ENCODE results near the gene PREP. TPM values are rescaled to one million over a fixed set of nuclear protein-coding genes. Genes with fewer than 3 reads are reported as not detected.
A peak's percentile ranks its signal among the peaks of the same experiment; 100 is the strongest.

The PREP gene
- total RNA-seq, 1 experiment from 2014 or later = 34.1 TPM

DNA sequence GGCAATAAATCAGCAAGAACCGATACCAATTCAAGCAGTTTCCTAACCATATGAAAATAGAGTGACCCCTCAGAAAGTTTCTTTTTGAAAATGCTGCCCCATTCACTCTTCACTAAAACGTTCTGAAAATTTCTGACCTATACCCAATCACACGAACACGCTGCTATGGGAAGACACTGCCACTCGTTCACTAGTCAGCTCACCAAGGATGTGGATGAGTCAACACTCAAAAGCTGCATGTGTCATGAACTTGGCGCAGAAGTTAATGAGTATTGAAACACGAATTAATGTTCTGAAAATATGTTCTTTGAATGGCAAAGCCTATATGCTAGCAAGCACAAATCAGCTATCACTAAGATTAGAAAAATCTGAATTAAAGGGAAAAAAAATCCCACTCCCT, 84.2 kb downstream of the PREP start:
- Histone ChIP-seq H3K27ac (ENCODE audit: low read depth, low read length, poor library complexity, severe bottlenecking) (no peak overlapping the region), H3K4me1 (ENCODE audit: insufficient read depth, low read length, poor library complexity, severe bottlenecking) (peaks cover 2% of the 10 kb centered on the region), H3K27me3 (replicated peaks; ENCODE audit: insufficient read depth, low read depth, low read length, poor library complexity) (no peaks in the 10 kb centered on the region), H3K36me3 (ENCODE audit: insufficient read depth, low read length, poor library complexity, severe bottlenecking) (peaks cover 4% of the 10 kb centered on the region), H3K9me3 (ENCODE audit: low read depth, low read length, poor library complexity, severe bottlenecking) (no peaks in the 10 kb centered on the region), H3K4me3 (ENCODE audit: low read depth, low read length, poor library complexity, severe bottlenecking) (no peak overlapping the region)
- no peak for DNase-seq (ENCODE audit: low spot score)
- ChIA-PET CTCF (no interaction called here), POLR2A (ENCODE audit: low non-redundant PET) (no interaction called here)
- TF ChIP-seq, protein P1, sequence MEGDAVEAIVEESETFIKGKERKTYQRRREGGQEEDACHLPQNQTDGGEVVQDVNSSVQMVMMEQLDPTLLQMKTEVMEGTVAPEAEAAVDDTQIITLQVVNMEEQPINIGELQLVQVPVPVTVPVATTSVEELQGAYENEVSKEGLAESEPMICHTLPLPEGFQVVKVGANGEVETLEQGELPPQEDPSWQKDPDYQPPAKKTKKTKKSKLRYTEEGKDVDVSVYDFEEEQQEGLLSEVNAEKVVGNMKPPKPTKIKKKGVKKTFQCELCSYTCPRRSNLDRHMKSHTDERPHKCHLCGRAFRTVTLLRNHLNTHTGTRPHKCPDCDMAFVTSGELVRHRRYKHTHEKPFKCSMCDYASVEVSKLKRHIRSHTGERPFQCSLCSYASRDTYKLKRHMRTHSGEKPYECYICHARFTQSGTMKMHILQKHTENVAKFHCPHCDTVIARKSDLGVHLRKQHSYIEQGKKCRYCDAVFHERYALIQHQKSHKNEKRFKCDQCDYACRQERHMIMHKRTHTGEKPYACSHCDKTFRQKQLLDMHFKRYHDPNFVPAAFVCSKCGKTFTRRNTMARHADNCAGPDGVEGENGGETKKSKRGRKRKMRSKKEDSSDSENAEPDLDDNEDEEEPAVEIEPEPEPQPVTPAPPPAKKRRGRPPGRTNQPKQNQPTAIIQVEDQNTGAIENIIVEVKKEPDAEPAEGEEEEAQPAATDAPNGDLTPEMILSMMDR (conservative IDR thresholded peaks at IDR 0.05; ENCODE audit: low read depth, low read length) = no peak
- TF ChIP-seq EZH2 (IDR thresholded peaks at IDR 0.05; ENCODE audit: borderline replicate concordance, low read depth, low read length, poor library complexity, severe bottlenecking) = no peak
- BruUV-seq (replicated peaks) = no TSS peak
- intact Hi-C loops (cut with micrococcal nuclease; ENCODE audit: unreplicated experiment) = no loop called here

DNA sequence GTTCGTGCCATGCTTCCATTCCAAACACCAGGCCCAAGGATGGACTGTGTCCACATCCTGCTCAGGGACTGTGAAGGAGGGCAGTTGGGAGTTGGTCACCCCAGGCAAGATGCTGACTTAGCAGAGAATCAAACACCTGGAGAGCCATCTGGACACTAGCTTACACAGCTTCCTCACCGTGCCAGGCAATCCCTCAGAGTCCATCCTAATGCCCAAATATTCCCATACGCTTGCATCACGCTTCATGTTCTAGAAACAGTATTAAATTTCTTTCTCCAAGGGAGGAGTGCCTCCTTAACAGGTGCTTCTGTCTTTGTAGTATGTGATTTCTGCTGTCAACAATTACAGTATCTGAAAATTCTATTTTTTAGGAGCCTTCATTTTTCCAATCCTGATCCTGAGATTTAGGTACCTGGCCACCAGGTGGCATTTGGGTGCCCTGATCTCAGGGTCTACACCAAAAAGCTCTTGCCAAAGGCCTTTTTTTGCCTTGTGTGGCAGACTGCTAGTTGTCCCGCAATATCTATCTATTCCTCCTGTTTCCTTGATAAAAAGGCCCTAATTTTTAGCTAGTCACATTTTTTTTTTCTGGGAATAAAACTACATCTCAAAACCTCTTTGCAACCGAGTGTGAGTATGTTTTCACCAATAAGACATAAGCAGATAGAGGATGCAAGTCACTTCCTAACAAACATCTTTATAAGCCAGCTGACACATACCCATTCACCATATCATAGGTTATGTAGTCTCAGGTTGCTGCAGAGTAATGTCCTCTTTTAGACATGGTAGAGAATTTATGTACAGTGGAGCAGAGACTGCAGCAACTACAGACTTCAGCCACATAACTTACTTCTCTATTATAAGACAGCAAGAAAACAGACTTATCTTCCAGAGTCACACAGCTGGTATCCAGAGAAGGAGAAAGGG, 85.0 kb downstream of the PREP start:
- intact Hi-C loops (cut with micrococcal nuclease; ENCODE audit: unreplicated experiment) = no loop called here
- CTCF ChIA-PET = no interaction called here
- H3K4me3 ChIP-seq (ENCODE audit: low read depth, low read length, poor library complexity, severe bottlenecking) = no peak overlapping the region
- TF ChIP-seq, protein P1 (conservative IDR thresholded peaks at IDR 0.05; ENCODE audit: low read depth, low read length) = peak; percentile 42; the same call in 1 of the 2 replicates
- no peak for TF ChIP-seq EZH2 (IDR thresholded peaks at IDR 0.05; ENCODE audit: borderline replicate concordance, low read depth, low read length, poor library complexity, severe bottlenecking)
- H3K9me3 ChIP-seq (ENCODE audit: low read depth, low read length, poor library complexity, severe bottlenecking) = no peaks in the 10 kb centered on the region
- POLR2A ChIA-PET (ENCODE audit: low non-redundant PET) = no interaction called here
- no peaks in the 10 kb centered on the region for H3K27me3 ChIP-seq (replicated peaks; ENCODE audit: insufficient read depth, low read depth, low read length, poor library complexity)
- no peak overlapping the region for H3K27ac ChIP-seq (ENCODE audit: low read depth, low read length, poor library complexity, severe bottlenecking)
- H3K4me1 ChIP-seq (ENCODE audit: insufficient read depth, low read length, poor library complexity, severe bottlenecking) = no peaks in the 10 kb centered on the region
- no peak for DNase-seq (ENCODE audit: low spot score)
- H3K36me3 ChIP-seq (ENCODE audit: insufficient read depth, low read length, poor library complexity, severe bottlenecking) = no peaks in the 10 kb centered on the region
- no TSS peak for BruUV-seq (replicated peaks)

DNA sequence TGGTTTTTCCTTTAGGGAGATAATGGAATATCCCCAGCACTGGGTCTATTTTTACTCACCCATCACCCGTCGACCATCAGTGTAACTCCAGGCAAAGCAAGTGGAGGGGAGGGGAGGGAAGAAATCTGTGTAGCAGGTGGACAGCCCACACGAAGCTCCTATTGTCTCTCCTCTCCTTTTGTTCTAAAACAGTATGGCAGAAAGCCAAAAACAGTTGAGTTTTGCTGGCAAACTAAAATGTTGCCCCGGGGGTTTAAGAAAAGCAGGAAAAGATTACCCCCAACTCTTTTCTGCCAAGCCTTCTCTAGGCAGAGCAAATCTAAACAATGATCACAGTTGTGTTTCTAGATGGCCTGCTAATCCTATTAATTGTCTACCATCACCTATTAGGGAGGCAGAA, 89.7 kb downstream of the PREP start:
- Histone ChIP-seq H3K4me3 (ENCODE audit: low read depth, low read length, poor library complexity, severe bottlenecking) (no peak overlapping the region), H3K27ac (ENCODE audit: low read depth, low read length, poor library complexity, severe bottlenecking) (no peak overlapping the region), H3K9me3 (ENCODE audit: low read depth, low read length, poor library complexity, severe bottlenecking) (no peaks in the 10 kb centered on the region), H3K27me3 (replicated peaks; ENCODE audit: insufficient read depth, low read depth, low read length, poor library complexity) (no peaks in the 10 kb centered on the region), H3K36me3 (ENCODE audit: insufficient read depth, low read length, poor library complexity, severe bottlenecking) (no peaks in the 10 kb centered on the region), H3K4me1 (ENCODE audit: insufficient read depth, low read length, poor library complexity, severe bottlenecking) (no peaks in the 10 kb centered on the region)
- TF ChIP-seq, protein P1 (conservative IDR thresholded peaks at IDR 0.05; ENCODE audit: low read depth, low read length) = no peak
- no peak for TF ChIP-seq EZH2 (IDR thresholded peaks at IDR 0.05; ENCODE audit: borderline replicate concordance, low read depth, low read length, poor library complexity, severe bottlenecking)
- BruUV-seq (replicated peaks) = no TSS peak
- no peak for DNase-seq (ENCODE audit: low spot score)
- CTCF ChIA-PET = no interaction called here
- intact Hi-C loops (cut with micrococcal nuclease; ENCODE audit: unreplicated experiment) = no loop called here
- POLR2A ChIA-PET (ENCODE audit: low non-redundant PET) = no interaction called here
